ENCODE data around the gene MCTP1.

Gene MCTP1

DNA sequence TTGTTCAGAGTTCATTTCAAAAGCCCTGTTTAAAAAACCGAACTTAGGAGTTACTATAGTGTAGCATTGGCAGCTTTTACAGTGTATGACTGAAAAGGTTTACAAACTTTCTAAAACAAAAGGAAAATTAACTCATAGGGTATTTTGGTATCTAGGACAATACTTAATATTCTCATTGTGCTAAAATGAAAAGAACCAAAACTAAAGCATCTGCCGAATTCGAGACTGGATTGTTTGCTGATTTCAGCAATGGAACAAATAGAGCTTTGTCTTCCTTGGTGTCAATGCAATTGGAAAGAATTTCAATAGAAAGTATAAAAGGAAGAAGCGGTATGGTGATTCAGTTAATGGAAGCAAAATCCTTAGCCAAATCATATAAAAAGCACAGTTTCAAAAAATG, 412.4 kb downstream of the MCTP1 start (continued):
- TF ChIP-seq, protein P1, sequence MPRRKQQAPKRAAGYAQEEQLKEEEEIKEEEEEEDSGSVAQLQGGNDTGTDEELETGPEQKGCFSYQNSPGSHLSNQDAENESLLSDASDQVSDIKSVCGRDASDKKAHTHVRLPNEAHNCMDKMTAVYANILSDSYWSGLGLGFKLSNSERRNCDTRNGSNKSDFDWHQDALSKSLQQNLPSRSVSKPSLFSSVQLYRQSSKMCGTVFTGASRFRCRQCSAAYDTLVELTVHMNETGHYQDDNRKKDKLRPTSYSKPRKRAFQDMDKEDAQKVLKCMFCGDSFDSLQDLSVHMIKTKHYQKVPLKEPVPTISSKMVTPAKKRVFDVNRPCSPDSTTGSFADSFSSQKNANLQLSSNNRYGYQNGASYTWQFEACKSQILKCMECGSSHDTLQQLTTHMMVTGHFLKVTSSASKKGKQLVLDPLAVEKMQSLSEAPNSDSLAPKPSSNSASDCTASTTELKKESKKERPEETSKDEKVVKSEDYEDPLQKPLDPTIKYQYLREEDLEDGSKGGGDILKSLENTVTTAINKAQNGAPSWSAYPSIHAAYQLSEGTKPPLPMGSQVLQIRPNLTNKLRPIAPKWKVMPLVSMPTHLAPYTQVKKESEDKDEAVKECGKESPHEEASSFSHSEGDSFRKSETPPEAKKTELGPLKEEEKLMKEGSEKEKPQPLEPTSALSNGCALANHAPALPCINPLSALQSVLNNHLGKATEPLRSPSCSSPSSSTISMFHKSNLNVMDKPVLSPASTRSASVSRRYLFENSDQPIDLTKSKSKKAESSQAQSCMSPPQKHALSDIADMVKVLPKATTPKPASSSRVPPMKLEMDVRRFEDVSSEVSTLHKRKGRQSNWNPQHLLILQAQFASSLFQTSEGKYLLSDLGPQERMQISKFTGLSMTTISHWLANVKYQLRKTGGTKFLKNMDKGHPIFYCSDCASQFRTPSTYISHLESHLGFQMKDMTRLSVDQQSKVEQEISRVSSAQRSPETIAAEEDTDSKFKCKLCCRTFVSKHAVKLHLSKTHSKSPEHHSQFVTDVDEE (CRISPR knock-in tag; IDR thresholded peaks at IDR 0.05), result no peak
- TF ChIP-seq, protein P2, sequence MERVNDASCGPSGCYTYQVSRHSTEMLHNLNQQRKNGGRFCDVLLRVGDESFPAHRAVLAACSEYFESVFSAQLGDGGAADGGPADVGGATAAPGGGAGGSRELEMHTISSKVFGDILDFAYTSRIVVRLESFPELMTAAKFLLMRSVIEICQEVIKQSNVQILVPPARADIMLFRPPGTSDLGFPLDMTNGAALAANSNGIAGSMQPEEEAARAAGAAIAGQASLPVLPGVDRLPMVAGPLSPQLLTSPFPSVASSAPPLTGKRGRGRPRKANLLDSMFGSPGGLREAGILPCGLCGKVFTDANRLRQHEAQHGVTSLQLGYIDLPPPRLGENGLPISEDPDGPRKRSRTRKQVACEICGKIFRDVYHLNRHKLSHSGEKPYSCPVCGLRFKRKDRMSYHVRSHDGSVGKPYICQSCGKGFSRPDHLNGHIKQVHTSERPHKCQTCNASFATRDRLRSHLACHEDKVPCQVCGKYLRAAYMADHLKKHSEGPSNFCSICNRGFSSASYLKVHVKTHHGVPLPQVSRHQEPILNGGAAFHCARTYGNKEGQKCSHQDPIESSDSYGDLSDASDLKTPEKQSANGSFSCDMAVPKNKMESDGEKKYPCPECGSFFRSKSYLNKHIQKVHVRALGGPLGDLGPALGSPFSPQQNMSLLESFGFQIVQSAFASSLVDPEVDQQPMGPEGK (CRISPR knock-in tag; IDR thresholded peaks at IDR 0.05; ENCODE audit: borderline replicate concordance), result no peak
- no peak for TF ChIP-seq OSR1 (CRISPR knock-in tag; IDR thresholded peaks at IDR 0.05)
- no peak for TF ChIP-seq ZFP3 (CRISPR knock-in tag; IDR thresholded peaks at IDR 0.05)
- TF ChIP-seq, protein P3, sequence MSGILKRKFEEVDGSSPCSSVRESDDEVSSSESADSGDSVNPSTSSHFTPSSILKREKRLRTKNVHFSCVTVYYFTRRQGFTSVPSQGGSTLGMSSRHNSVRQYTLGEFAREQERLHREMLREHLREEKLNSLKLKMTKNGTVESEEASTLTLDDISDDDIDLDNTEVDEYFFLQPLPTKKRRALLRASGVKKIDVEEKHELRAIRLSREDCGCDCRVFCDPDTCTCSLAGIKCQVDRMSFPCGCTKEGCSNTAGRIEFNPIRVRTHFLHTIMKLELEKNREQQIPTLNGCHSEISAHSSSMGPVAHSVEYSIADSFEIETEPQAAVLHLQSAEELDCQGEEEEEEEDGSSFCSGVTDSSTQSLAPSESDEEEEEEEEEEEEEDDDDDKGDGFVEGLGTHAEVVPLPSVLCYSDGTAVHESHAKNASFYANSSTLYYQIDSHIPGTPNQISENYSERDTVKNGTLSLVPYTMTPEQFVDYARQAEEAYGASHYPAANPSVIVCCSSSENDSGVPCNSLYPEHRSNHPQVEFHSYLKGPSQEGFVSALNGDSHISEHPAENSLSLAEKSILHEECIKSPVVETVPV (CRISPR knock-in tag; IDR thresholded peaks at IDR 0.05), result no peak

DNA sequence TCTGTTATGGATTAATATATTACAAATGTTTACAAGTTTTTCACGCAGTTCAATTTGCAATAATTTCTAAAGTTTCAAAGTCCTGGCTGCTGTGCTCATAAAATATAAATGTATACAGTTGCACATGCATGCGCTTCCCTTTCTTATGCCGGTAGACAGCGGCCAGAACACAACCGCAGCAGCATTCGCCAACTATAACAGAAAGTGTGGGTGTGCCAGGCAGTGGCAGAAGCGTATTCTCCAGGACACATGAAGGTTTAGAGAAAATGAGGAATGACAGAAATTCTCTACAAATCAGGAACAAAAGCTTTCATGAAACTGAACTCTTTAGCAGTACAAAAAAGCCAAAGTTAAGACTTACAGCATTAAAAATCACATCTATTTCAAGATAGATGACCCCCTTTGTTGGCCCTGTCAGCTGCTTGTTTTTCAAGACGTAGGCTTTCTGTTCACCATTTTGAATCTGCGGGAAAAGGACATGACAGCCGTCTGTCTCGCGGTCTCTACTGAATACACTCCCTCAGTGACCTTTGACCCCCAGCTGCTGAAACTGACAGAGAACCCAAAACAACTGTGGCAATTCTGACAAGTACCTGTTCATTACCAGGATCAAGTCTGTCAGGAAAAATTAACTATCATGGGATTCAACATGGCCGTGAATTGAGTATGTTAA, 414.2 kb downstream of the MCTP1 start:
- no peak for ATAC-seq

More for the DNA sequence above, 414.2 kb downstream of the MCTP1 start:
- TF ChIP-seq ISL1 (CRISPR knock-in tag; IDR thresholded peaks at IDR 0.05) (no peak), ZFP3 (CRISPR knock-in tag; IDR thresholded peaks at IDR 0.05) (no peak), GLIS3 (CRISPR knock-in tag; IDR thresholded peaks at IDR 0.05) (no peak), RARB (CRISPR knock-in tag; IDR thresholded peaks at IDR 0.05) (no peak), ZC3H10 (CRISPR knock-in tag; IDR thresholded peaks at IDR 0.05) (no peak), OSR1 (CRISPR knock-in tag; IDR thresholded peaks at IDR 0.05) (no peak), SNAI2 (CRISPR knock-in tag; IDR thresholded peaks at IDR 0.05) (no peak), ARNTL (CRISPR knock-in tag; IDR thresholded peaks at IDR 0.05; ENCODE audit: borderline replicate concordance, low read depth) (no peak)
- TF ChIP-seq, protein P2 (CRISPR knock-in tag; IDR thresholded peaks at IDR 0.05; ENCODE audit: borderline replicate concordance), result no peak
- TF ChIP-seq, protein P4, sequence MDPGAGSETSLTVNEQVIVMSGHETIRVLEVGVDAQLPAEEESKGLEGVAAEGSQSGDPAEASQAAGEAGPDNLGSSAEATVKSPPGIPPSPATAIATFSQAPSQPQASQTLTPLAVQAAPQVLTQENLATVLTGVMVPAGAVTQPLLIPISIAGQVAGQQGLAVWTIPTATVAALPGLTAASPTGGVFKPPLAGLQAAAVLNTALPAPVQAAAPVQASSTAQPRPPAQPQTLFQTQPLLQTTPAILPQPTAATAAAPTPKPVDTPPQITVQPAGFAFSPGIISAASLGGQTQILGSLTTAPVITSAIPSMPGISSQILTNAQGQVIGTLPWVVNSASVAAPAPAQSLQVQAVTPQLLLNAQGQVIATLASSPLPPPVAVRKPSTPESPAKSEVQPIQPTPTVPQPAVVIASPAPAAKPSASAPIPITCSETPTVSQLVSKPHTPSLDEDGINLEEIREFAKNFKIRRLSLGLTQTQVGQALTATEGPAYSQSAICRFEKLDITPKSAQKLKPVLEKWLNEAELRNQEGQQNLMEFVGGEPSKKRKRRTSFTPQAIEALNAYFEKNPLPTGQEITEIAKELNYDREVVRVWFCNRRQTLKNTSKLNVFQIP (CRISPR knock-in tag; IDR thresholded peaks at IDR 0.05; ENCODE audit: borderline replicate concordance, low read depth), result no peak
- TF ChIP-seq, protein P3 (CRISPR knock-in tag; IDR thresholded peaks at IDR 0.05), result no peak
- TF ChIP-seq, protein P1 (CRISPR knock-in tag; IDR thresholded peaks at IDR 0.05), result no peak

All from SK-N-SH treated with all-trans-retinoic acid at 6 μM for 48 hours (cell line).